Uterus (tissue), 2 donors: Measurements from ENCODE around the gene ABLIM2.

Experiments
- CTCF ChIP-seq, 4 experiments: fragments of 200-600 bp in 2 of 4; fragments of 450-650 bp in 2 of 4; sonication (generic) in 2 of 4; IDR thresholded peaks; one replicate each; pipeline ENCODE4 v1.5.1; 2016 to 2019; ENCODE audit warnings: antibody characterized with exemption in 4 of 4, mild to moderate bottlenecking in 2 of 4, moderate library complexity in 1 of 4
- POLR2A ChIP-seq, 2 donors: fragments of 450-650 bp; IDR thresholded peaks; one replicate each; pipeline ENCODE4 v1.6.1; 2016; ENCODE audit warnings: antibody characterized with exemption in 2 of 2, mild to moderate bottlenecking in 1 of 2, moderate library complexity in 1 of 2

- no peak for TF ChIP-seq CTCF (IDR thresholded peaks at IDR 0.05)
- no peak for TF ChIP-seq POLR2A (IDR thresholded peaks at IDR 0.05)
Measured at GRCh38 chr4:8165374-8165896, 6.8 kb upstream of the ABLIM2 start.
